SK-N-DZ (cell line): ENCODE results near the gene ATG16L2.
"Not testable (repeated sequence)": the region's sequence is repeated elsewhere in the genome, so short reads cannot be mapped to it uniquely, and the experiment has no call there.

Source experiments
- DNase-seq: peaks from one replicate; pipeline ENCODE4 v3.0.0-alpha.2; 2015; ENCODE audit warnings: low spot score

ATG16L2 gene

DNA sequence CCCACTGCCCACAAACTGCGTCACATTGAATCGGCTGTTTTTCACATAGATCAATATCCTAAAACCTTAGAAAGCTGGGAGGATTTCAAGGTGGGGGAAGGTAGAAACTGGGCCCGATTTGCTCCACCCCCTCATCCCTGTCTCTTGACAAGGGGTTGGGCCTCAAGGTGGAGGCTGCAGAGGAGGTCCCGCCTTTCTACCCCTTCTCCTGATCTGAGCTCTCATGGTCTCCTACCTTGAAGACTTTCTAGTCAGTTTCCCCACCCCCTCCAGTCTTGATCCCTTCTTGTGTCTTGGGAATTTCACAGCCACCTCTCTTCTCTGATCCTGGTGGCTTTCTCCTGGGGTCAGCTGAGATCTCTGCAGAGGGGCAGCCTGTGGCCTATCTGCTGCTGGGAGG is 15.8 kb upstream of the ATG16L2 start:
- no peak for DNase-seq

DNA sequence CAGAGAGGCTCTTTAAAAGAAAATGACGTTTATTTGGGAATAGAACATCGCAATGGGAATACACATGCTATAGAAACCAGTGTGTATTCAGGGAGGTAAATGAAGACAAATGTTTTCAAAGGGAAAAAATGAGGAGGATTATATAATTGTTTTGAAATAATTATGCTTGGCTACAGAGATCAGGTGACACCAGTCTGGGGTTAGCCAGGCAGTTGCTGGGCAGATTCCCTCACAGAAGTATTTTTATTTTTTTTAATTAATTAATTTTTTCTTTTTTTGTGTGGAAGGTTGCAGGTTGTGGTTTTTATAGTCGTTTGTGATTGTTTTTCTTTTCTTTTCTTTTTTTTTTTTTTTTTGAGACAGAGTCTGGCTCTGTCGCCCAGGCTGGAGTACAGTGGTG is 14.8 kb upstream of the ATG16L2 start:
- DNase-seq = no peak

DNA sequence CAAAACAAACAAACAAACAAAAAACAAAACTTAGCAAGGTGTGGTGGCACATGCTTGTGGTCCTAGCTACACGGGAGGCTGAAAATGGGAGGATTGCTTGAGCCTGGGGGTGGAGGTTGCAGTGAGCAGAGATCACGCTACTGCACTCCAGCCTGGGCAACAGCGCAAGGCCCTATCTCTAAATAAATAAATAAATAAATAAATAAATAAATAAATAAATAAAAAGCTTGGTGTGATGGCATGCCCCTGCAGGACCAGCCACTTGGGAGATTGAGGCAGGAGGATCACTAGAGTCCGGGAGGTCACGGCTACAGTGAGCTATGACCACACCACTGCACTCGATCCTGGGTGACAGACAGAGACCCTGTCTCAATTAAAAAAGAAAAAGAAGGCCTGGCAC is 11.4 kb upstream of the ATG16L2 start:
- no peak for DNase-seq

DNA sequence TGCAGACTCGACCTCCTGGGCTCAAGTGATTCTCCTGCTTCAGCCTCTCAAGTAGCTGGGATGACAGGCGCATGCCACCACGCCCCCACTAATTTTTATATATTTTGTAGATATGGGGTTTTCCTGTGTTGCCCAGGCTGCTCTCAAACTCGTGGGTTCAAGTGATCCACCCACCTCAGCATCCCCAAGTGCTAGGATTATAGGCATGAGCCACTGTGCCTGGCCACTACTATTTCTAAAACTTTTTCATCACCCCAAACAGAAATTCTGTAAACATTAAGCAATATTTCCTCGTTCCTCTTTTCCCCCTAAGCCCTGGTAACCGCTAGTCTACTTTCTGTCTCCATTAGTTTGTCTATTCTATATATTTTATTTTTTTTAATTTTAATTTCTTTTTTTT is 9.0 kb upstream of the ATG16L2 start:
- no peak for DNase-seq

DNA sequence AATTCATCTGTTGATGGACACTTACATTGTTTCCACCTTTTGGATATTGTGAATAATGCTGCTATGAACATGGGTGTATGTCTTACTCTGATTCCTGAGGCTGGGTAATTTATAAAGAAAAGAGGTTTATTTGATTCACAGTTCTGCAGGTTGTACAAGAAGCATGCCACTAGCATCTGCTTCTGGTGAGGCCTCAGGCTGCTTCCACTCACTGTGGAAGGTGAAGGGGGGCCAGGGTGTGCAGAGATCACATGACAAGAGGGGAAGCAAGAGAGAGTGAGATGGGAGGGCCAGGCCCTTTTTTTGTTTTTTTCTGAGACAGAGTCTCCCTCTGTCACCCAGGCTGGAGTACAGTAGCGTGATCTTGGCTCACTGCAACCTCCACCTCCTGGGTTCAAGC is 7.8 kb upstream of the ATG16L2 start:
- DNase-seq = not testable (repeated sequence)

DNA sequence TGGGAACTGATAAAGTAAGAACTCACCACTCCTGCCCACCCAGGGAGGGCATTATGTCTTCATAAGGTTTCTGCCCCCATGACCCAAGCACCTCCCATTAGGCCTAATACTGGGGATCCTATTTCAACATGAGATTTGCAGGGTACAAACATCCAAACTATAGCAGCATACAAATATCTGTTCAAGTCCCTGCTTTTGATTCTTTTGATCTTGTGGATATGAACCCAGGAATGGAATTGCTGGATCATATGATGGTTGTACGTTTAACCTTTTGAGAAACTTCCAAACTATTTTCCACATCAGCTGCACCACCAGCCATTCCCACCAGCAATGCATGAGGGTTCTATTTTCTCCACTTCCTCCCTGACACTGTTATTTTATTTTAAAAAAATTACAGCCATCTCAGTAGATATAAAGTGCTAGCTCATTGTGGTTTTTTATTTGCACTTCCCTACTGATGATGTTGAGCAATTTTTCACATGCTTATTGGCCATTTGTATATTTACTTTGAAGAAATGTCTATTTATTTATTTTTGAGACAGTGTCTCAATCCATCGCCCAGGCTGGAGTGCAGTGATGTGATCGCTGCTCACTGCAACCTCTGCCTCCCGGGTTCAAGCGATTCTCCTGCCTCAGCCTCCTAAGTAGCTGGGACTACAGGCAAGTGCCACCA is 7.1 kb upstream of the ATG16L2 start:
- DNase-seq = no peak

DNA sequence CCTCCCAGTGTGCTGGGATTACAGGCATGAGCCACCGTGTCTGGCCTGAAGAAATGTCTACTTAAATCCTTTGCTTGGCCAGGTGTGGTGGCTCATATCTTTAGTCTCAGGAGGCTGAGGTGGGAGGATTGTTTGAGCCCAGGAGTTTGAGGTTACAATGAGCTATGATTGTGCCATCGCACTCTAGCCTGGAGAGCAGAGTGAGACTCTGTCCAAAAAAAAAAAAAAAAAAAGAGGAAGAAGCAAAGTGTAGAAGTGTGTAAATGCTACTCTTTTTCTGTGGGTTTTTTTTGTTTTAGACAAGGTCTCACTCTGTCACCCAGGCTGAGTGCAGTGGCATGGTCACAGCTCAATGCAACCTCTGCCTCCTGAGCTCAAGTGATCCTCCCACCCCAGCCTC is 6.4 kb upstream of the ATG16L2 start:
- no peak for DNase-seq

DNA sequence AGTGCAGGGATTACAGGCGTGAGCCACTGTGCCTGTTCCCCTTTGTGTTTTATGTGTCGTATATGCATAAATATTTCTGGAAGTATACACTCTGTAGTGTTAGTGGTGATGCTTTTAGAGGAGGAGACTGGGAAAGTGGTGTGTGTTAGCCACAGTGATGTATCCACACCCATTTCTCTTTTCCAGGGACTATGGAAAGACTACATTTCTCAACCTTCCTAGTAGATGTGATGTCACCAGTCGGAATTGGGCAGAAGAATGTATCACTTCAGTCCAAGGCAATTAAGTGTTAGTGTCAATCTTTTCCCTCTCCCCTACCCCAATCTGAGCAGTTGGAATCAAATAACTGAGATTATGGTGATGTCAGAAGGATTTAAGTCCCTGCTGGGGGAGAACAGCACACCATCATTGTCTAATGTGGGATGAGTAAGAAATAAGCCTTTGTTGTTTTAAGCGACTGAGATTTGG is 5.8 kb upstream of the ATG16L2 start:
- no peak for DNase-seq

DNA sequence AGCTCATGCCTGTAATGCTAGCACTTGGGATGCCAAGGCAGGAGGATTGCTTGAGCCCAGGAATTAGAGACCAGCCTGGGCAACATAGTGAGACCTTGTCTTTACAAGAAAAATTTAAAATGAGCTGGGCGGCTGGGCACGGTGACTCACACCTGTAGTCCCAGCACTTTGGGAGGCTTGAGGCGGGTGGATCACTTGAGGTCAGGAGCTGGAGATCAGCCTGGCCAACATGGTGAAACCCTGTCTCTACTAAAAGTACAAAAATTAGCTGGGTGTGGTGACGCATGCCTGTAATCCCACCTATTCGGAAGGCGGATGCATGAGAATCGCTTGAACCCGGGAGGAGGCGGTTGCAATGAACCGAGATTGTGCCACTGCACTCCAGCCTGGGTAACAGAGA is 2.5 kb upstream of the ATG16L2 start:
- not testable (repeated sequence) for DNase-seq

DNA sequence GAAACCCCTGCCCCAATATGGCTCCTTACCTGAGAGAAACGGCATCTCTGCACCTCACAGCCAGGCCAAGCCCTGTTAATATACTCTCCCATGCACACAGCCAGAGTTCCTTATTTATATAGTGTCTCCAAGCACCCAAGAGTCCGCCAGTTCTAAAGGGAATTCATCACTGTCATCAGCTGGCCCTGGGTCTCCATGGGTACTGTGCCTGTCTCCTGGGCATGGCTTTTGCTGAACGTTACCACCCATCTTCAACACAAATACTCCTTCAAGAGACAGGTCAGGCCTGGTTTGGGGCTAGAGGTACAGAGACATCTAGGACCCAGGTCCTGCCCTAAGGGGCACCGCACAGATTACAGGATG is 1.6 kb upstream of the ATG16L2 start:
- DNase-seq = peak; percentile 48

DNA sequence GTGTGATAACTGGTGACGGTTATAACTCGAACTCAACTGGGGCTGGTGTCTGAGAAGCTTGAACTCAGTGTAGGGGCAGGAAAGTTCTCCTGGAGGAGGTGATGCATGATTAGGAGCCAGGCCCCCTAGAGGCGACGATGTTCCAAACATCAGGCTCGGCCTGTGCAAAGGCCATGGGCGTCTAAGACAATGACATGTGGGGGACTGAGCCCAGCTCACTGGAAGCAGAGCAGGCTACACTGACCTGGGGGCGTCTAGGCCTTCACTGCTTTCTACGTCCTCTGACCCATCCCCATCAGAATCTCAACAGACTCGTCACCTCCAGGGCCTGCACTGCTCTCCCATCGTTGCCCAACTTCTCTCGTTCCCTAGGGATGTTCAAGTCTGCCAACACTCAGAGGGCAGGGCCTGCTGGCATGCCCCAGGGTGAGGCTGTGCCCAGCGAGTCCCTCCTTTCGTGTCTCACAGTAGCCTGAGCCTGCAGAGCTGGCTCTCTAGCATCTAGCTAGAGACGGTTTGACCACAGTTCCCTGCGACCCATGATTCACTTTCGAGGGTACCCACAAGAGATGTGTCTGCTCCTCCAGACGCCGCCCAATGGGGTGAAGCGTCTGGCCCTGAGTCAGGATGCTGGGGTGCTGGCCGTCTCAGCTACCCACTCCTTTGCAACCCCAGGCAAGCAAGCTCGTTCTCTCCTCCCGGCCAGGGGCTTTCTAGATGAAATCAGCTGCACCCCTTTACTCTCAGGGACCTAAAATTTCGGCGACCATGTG is 1.1 kb upstream of the ATG16L2 start:
- DNase-seq = peak; percentile 86

DNA sequence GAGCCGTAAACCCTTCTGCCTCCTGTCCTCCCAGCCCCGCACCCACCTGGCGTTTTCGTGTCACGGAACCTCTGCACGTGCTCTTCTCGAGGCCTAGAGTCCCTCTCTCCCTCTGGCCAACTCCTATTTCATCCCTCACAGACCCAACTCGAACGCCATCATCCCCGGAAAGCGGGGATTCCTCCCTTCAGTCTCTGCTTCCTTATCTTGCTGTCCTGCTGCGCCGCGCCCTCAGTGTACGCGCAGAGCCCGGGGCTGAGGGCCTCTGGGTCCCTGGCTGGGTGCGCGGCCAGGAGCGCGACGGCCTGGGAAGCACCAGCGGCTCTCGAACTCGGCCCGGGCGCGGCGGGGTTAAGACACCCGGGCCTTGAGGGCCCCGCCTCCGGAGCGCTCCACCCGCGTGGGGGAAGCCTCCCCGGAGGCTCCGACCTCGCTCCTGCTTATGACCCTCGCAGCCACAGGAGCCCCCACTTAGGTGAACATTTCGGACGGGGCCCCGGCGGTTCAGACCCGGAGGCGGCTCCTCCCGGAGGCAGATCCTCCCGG is 398 bp upstream of the ATG16L2 start:
- peak; percentile 88 for DNase-seq

DNA sequence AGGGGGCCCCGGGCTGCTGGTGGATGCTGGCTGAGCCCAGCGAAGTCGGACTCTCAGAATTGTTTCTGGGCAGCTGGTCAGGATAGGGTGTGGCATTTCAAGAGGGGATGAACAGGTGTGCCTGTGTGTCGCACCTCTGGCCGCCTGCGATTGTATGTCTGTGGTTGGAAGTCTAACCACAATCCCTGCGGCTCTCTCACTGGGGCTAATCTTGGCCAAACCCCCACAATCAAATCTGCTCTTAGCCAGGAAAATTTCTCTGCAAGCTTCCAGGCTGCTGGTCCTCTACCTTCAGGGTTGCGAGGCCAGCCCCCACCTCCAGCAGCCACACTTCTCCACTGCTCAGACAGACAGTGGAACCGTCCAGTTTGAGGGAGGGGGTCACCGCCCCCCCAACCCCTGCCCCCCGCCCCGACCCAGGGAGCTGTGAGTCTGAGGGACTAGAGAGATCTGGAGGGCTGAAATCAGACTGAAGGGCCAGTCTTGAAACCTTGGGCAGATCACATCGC is 953 bp downstream of the ATG16L2 start:
- no peak for DNase-seq

DNA sequence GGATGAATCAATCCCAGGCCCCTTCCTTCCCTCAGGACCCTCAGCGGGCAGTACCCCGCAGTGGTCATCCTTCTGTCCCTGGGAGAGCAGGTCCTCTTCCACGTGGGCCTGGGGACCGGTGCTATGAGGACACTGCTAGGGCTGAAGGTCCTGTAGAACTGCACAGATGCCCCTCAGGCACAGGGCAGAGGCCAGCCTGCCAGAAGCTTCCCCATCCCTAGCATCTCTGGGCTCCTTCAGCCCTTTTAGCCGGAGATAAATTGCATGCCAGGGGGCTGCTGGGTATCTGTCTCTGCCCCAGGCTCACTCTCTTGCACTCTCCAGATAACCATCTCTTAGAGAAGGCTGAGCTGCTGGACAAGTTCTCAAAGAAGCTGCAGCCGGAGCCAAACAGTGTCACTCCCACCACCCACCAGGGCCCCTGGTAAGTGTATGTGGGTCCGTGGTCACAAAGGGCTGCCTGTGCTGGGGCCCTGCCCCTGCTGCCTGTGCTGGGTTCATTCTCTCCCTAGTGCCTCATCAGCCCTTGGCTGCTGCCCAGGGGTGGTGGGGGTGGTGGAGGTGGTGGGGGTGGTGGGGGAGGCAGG is 2.3 kb downstream of the ATG16L2 start:
- DNase-seq = peak; percentile 54

DNA sequence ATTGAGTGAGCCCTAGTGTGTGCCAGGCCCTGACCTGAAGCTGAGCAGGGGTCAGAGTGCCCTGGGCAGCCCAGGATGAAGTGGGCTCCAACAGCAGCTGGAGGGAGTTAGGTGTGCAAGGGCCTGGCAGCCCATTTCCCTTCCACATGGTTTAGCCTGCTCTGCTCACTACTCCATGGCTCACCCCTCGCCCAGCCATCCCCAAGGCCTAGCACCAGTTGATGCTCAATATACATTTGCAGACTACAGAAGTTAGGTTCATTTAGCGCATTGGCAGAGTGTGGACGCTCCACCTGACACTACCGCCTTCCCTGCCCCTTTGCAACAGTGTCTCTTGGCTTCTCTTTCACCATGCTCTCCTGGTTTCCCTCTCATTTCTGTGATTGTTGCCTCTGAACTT is 3.8 kb downstream of the ATG16L2 start:
- no peak for DNase-seq

DNA sequence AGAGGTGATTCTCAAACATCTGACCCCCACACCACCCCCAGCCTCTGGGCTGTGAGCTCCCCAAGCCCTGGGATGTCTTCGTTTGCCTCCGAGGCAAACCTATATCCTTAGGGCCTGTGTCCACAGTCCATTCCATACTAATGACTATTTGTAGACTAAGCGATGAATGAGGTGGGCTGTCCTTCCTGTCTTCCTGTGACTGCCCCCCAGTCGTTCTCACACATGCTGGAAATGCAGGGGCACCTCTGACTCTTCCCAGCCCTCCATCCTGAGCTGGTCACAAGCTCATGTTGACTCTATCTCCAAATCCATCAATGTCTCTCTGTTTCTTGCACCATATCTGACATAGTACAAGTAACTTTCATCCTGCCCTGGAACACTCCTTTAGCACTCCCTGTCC is 4.8 kb downstream of the ATG16L2 start:
- DNase-seq = no peak

DNA sequence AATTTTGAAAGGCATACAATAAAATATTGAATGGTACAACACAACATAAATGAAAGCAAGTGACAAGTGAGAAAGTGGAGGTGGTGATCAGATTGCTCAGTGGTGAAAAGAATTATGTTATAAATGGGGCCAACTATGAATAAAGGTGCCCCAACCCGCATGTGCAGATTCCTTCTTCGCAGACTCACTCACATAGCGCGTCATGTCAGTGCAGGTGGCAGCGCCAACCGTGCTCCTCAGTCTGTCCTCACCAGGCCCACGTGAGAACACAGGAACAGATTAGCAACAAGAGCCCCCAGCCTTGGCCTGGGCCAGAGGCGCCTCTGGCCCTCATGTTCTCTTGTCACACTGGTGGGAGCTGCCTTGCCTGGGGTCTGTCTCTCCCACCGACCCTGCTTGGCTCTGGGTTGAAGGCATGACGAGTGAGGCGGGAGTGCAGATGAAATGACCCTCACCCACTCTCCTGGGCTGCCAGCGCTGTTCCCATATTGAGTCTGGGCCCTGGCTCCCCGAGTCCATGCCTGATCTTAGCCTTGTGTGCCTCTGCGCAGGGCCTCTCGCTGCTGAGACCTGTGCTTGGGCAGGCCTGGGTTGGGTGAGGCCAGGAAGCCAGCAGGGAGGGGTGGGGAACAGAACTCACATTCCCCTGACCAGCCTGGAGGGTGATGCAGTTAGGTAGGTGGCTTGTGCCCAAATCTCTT is 6.4 kb downstream of the ATG16L2 start:
- no peak for DNase-seq

DNA sequence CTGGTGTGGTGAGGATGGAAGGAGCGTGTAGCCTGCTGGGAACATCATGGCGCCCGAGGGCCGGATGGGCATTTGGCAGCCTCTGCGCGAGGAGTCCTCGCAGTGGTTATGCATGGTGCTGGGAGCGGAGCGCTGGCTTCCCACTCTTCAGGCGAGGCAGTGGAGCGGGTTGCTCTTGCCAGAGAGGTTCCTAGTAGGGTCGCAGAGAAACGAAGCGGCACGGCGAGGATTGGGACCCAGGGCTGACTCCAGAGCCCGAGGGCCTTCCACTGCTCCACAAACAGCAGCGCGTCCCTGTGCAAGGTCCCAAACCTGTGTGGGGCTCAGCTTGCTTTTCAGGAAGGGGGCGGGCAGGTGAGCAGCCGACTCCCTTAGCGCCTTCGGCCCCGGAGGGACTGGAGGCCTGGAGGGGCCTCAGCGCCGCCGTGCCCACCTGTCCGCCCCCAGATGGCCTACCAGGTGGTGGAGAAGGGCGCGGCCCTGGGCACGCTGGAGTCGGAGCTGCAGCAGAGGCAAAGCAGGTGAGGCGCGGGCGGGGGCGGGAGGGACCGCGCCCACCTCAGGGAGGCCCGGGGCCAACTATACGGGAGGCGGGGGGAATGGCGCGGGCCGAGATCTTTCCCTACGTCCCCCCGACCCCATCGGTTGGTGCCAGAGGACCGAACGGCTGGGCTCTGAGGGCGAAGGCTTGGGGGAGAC is 7.2 kb downstream of the ATG16L2 start:
- DNase-seq = no peak

DNA sequence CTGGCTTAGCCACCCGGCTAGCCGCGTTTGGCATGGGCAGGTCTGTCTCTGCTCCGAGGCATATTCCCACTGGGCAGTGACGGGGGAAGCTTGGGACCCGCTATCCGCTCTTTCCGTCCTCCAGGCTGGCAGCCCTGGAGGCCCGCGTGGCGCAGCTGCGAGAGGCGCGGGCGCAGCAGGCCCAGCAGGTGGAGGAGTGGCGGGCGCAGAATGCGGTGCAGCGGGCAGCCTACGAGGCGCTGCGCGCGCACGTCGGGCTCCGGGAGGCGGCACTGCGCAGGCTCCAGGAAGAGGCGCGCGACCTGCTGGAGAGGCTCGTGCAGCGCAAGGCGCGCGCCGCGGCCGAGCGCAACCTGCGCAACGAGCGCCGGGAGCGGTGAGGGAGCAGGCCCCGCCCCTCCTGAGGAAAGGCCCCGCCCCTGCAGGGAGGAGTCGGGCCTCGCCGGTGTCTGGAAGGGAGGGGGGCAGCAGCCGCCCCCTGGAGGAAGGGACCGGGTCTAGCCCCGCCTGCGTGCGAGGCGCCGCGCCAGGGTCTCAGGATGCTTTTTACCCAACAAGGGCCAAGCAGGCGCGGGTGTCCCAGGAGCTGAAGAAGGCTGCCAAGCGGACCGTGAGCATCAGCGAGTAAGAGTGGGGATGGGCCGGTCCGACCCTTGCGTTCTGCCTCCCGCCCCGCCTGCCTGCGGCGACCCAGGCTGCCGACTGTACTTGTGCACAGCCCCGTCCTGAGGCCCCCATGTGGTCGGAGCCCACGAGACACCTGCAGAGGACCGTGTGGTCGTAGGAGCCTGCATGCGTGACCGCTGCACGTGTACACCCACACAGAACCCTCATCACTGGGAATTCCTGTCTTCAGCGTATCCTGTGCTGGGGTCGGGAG is 7.9 kb downstream of the ATG16L2 start:
- peak; percentile 93 for DNase-seq

DNA sequence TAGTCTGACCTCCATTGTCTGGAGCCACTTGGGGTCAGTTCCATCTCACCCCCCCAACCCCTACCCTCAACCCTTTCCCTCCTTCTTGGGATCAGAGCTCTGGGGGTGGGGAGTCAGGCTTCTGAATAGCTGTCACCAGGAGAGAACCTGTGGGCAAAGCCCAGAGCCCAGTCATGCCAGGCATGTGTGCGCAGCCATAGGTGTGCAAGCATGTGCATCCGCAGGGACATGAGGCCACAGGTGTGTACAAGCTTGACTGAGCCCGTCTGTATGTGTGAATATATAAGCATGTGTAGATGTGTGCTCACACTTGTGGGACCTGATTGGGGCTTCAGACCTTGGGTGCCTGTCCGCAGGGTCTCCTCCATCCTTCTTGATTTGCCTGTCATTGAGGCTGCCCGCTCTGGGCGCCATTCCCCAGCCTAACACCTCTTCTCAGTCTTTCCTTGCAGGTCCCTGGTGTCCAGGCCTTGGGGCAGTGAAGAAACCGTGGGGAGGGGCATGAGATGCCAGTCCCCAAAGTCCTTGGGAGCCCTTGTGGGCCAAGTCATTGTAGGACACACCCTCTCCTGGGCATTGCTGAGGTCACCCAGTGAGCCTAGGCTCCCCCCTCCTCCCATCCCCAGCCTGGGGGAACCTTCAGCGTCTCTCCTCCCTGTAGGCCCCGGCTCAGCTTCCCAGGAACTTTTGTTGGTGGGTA is 9.0 kb downstream of the ATG16L2 start:
- DNase-seq = no peak
